Measurements from ENCODE around the gene ANKMY1.

DNA sequence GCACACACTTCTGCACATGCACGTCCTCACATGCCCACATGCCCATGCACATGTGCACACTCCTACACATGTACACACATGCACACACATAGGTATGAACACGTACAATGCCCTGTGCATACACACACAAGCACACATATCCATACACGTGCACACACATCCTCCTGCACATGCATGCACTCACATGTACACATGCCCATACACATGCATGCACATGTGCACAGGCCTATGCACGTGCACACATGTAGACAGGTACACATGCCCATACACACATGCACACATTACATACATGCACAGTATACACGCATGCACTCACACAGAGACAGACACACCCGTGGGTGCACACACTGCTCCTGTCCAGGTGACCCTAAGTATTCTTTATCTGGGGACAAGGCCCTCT, 88.0 kb downstream of the ANKMY1 start:
- TF ChIP-seq, protein P1, sequence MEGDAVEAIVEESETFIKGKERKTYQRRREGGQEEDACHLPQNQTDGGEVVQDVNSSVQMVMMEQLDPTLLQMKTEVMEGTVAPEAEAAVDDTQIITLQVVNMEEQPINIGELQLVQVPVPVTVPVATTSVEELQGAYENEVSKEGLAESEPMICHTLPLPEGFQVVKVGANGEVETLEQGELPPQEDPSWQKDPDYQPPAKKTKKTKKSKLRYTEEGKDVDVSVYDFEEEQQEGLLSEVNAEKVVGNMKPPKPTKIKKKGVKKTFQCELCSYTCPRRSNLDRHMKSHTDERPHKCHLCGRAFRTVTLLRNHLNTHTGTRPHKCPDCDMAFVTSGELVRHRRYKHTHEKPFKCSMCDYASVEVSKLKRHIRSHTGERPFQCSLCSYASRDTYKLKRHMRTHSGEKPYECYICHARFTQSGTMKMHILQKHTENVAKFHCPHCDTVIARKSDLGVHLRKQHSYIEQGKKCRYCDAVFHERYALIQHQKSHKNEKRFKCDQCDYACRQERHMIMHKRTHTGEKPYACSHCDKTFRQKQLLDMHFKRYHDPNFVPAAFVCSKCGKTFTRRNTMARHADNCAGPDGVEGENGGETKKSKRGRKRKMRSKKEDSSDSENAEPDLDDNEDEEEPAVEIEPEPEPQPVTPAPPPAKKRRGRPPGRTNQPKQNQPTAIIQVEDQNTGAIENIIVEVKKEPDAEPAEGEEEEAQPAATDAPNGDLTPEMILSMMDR (IDR thresholded peaks at IDR 0.05): no peak
- no peak for TF ChIP-seq POLR2A (IDR thresholded peaks at IDR 0.05)
